HG02885 (cell line): ENCODE measurements around the gene PRH2.

Experiments
- ATAC-seq: cut with Tn5 transposase; IDR thresholded peaks from one replicate; pipeline ENCODE4 v1.9.1; 2021; ENCODE audit warnings: mild to moderate bottlenecking; ENCODE audit not compliant: unreplicated experiment, poor library complexity

PRH2 gene

GRCh38 chr12:10928746-10929286 is at the start of gene PRH2:
TSS of gene PRH2 (plus strand) at chr12:10929236. CDS start at chr12:10929274, 38 bp downstream.
- no peak for ATAC-seq

GRCh38 chr12:10884086-10884725 is 44.8 kb upstream of the PRH2 start, which contains the start of gene PRH1:
TSS of gene PRH1 (minus strand) at chr12:10884255. CDS start at chr12:10884217, 38 bp downstream.
- no peak for ATAC-seq

GRCh38 chr12:10889226-10889625 is 39.8 kb upstream of the PRH2 start:
- ATAC-seq, result no peak

GRCh38 chr12:10891937-10892336 is 37.1 kb upstream of the PRH2 start:
- no peak for ATAC-seq

- ATAC-seq, result no peak
Observed at GRCh38 chr12:10896854-10897253, 32.2 kb upstream of the PRH2 start.

- ATAC-seq, result no peak
Observed at GRCh38 chr12:10900530-10900929, 28.5 kb upstream of the PRH2 start.

GRCh38 chr12:10900972-10901371 is 28.1 kb upstream of the PRH2 start:
- ATAC-seq, result no peak

- no peak for ATAC-seq
Observed at GRCh38 chr12:10901427-10901826, 27.6 kb upstream of the PRH2 start.

GRCh38 chr12:10904686-10905085 is 24.4 kb upstream of the PRH2 start:
- ATAC-seq, result no peak

GRCh38 chr12:10909462-10909861 is 19.6 kb upstream of the PRH2 start, which contains the start of gene TAS2R13:
TSS of gene TAS2R13 (minus strand) at chr12:10909562. CDS start at chr12:10909298, 264 bp downstream.
- no peak for ATAC-seq

GRCh38 chr12:10910380-10910779 is 18.7 kb upstream of the PRH2 start:
- ATAC-seq, result no peak

- no peak for ATAC-seq
Observed at GRCh38 chr12:10919809-10920208, 9.2 kb upstream of the PRH2 start.

GRCh38 chr12:10926269-10926668 is 2.8 kb upstream of the PRH2 start:
- no peak for ATAC-seq

GRCh38 chr12:10936506-10936905 is 7.5 kb downstream of the PRH2 start:
- no peak for ATAC-seq

- ATAC-seq, result no peak
Observed at GRCh38 chr12:10939163-10939562, 10.1 kb downstream of the PRH2 start, which contains the start of gene TAS2R14. TSS of gene TAS2R14 (minus strand) at chr12:10939263. CDS start at chr12:10939207, 56 bp downstream.

GRCh38 chr12:10940389-10940788 is 11.4 kb downstream of the PRH2 start:
- ATAC-seq, result no peak

- no peak for ATAC-seq
Observed at GRCh38 chr12:10941369-10941768, 12.3 kb downstream of the PRH2 start.

GRCh38 chr12:10941916-10942607 is 13.0 kb downstream of the PRH2 start:
- no peak for ATAC-seq

- ATAC-seq, result no peak
Observed at GRCh38 chr12:10943167-10943566, 14.1 kb downstream of the PRH2 start.

GRCh38 chr12:10952645-10953044 is 23.6 kb downstream of the PRH2 start:
- no peak for ATAC-seq

GRCh38 chr12:10956085-10956484 is 27.0 kb downstream of the PRH2 start:
- no peak for ATAC-seq
